AG09309 (cell line): ENCODE results near the gene DZANK1.

Experiments used
- DNase-seq: peaks from one replicate; pipeline ENCODE4 v3.0.0-alpha.2; 2010; ENCODE audit warnings: low read depth
- H3K4me3 ChIP-seq: 2 replicates; pipeline ENCODE4 v1.5.1; 2011; ENCODE audit warnings: mild to moderate bottlenecking, low read depth, low read length, moderate library complexity; ENCODE audit not compliant: control insufficient read depth
- CTCF ChIP-seq: IDR thresholded peaks from 2 replicates; pipeline ENCODE4 v1.5.1; 2011; ENCODE audit warnings: mild to moderate bottlenecking, low read depth, low read length, inconsistent platforms; ENCODE audit not compliant: insufficient read depth, control insufficient read depth; ENCODE audit errors: missing control alignments

Gene DZANK1

GRCh38 chr20:18481596-18481995, 14.8 kb upstream of the DZANK1 start:
- no peak for TF ChIP-seq CTCF
- no peak overlapping the region for H3K4me3 ChIP-seq
- no peak for DNase-seq

GRCh38 chr20:18477821-18478220, 11.0 kb upstream of the DZANK1 start:
- no peak for DNase-seq

GRCh38 chr20:18477218-18477617, 10.4 kb upstream of the DZANK1 start:
- DNase-seq, result no peak
- TF ChIP-seq CTCF, result no peak
- no peak overlapping the region for H3K4me3 ChIP-seq

More at GRCh38 chr20:18477821-18478220, 11.0 kb upstream of the DZANK1 start:
- no peak overlapping the region for H3K4me3 ChIP-seq
- no peak for TF ChIP-seq CTCF

- DNase-seq, result no peak
- no peak for TF ChIP-seq CTCF
- peak overlapping the region; percentile 69 for H3K4me3 ChIP-seq
Measured at GRCh38 chr20:18466574-18466893, 296 bp downstream of the DZANK1 start.

GRCh38 chr20:18465536-18466200, 1.2 kb downstream of the DZANK1 start:
- no peak for DNase-seq
- H3K4me3 ChIP-seq, result no peak overlapping the region
- no peak for TF ChIP-seq CTCF

- DNase-seq, result no peak
- TF ChIP-seq CTCF, result no peak
- no peak overlapping the region for H3K4me3 ChIP-seq
Measured at GRCh38 chr20:18456600-18456999, 10.2 kb downstream of the DZANK1 start.

GRCh38 chr20:18443886-18444285, 22.9 kb downstream of the DZANK1 start:
- H3K4me3 ChIP-seq, result no peak overlapping the region
- TF ChIP-seq CTCF, result no peak
- no peak for DNase-seq
